ENCODE results near the gene ZNF474.

The ZNF474 gene

DNA sequence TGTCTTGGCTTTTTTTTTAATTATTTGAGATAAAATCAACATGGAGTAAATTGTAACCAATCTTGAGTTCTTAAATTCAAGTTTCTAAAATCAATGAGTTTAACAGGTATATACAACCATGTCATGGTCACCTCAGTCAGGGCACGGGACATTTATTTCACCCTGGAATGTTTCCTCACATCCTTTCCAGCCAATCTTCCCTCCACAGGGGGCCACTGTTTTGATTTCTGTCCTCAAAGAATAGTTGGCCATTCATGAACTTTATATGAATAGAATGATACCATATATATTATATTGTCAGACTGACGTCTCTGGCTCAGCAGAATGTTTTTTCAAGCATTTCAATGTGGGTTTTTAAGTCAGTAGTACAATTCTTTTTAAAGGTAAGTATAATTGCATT, 806 bp downstream of the ZNF474 start:
- no peak overlapping the region for H3K27ac Mint-ChIP-seq
- no peaks in the 10 kb centered on the region for H3K4me1 Mint-ChIP-seq (ENCODE audit: low read depth)
- no peak overlapping the region for H3K4me3 Mint-ChIP-seq
- H3K36me3 Mint-ChIP-seq: no peaks in the 10 kb centered on the region
- peaks cover 2% of the 10 kb centered on the region for H3K27me3 Mint-ChIP-seq
- H3K9me3 Mint-ChIP-seq (ENCODE audit: low read depth): no peaks in the 10 kb centered on the region

DNA sequence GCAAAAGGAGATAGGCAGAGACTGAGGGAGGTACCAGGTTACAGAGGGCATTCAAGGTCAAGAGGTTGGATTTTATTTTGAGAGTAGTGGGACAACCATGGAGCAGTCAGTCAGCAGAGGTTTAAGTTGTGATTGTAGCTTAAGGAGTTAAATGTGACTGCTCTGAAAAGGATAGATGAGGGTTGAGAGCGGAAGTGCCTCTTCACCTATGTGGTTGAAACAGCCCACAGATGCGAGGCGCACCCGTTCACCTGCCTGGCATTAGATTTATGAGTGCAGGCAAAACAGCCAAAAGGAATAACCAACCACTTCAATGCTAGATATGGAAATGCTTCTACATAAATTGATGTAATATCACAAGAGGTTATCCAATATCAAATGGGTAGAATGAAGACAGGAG, 8.4 kb downstream of the ZNF474 start:
- H3K9me3 Mint-ChIP-seq (ENCODE audit: low read depth): no peaks in the 10 kb centered on the region
- H3K4me1 Mint-ChIP-seq (ENCODE audit: low read depth): peaks cover 17% of the 10 kb centered on the region
- no peaks in the 10 kb centered on the region for H3K36me3 Mint-ChIP-seq
- peak overlapping the region; percentile 23 for H3K4me3 Mint-ChIP-seq
- H3K27ac Mint-ChIP-seq: no peak overlapping the region
- peaks cover 3% of the 10 kb centered on the region for H3K27me3 Mint-ChIP-seq

DNA sequence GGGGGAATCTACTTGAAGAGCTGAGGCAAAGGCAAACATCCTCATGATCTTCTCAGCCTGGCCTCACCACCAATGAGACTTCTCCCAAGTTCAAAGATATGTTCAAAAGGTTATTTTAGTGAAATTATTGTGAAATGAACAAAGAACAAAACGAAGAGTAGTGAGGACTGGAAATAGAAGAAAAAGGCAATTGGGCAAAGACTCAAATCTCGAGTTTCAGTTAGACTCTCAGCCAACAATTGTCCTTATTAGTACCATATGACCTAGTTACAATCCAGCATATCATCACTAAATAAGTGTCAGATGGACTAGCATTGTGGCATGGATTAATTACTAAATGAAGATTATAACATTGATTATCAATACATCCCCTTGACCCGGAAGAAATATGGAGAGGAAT, 9.0 kb downstream of the ZNF474 start:
- Mint-ChIP-seq H3K4me3 (no peak overlapping the region), H3K9me3 (ENCODE audit: low read depth) (no peaks in the 10 kb centered on the region), H3K27me3 (peaks cover 3% of the 10 kb centered on the region), H3K27ac (no peak overlapping the region), H3K4me1 (ENCODE audit: low read depth) (peaks cover 17% of the 10 kb centered on the region), H3K36me3 (no peaks in the 10 kb centered on the region)

DNA sequence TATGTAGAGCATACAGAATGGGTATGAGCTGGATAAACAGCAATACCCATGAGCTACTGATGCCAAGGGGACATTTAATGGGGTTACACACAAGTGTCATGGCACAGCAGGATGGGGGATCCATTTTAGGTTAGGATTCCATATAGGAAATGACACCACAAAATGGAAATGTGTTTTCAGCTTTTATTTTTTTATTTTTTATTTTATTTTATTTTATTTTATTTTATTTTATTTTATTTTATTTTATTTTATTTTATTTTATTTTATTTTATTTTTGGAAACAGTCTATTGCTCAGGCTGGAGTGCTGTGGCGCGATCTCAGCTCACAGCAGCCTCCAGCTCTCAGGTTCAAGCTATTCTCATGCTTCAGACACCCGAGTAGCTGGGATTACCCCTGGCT, 11.6 kb downstream of the ZNF474 start:
- Mint-ChIP-seq H3K4me1 (ENCODE audit: low read depth) (peaks cover 17% of the 10 kb centered on the region), H3K9me3 (ENCODE audit: low read depth) (no peaks in the 10 kb centered on the region), H3K4me3 (no peak overlapping the region), H3K36me3 (no peaks in the 10 kb centered on the region), H3K27ac (no peak overlapping the region), H3K27me3 (peaks cover 3% of the 10 kb centered on the region)

DNA sequence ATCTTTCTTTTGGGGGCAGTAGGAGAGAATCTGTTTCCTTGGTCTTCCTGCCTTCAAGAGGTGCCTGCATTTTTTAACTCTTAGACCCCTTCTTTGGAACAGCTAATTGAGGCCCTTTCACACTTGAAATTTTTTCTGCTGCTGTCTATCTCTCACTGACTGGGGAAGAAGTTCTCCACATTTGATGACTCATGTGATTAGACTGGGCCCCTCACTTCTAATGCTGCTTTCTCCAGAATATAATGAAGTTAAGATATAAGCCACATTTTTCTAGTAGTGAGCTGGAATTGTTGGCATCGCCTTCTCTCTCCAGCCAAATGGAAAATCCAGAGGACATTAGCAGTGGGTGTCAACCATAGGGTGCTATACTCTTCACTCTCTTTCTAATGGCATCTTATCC, 12.4 kb downstream of the ZNF474 start:
- Mint-ChIP-seq H3K4me1 (ENCODE audit: low read depth) (peaks cover 17% of the 10 kb centered on the region), H3K4me3 (no peak overlapping the region), H3K27ac (no peak overlapping the region), H3K36me3 (no peaks in the 10 kb centered on the region), H3K27me3 (peaks cover 3% of the 10 kb centered on the region), H3K9me3 (ENCODE audit: low read depth) (no peaks in the 10 kb centered on the region)

DNA sequence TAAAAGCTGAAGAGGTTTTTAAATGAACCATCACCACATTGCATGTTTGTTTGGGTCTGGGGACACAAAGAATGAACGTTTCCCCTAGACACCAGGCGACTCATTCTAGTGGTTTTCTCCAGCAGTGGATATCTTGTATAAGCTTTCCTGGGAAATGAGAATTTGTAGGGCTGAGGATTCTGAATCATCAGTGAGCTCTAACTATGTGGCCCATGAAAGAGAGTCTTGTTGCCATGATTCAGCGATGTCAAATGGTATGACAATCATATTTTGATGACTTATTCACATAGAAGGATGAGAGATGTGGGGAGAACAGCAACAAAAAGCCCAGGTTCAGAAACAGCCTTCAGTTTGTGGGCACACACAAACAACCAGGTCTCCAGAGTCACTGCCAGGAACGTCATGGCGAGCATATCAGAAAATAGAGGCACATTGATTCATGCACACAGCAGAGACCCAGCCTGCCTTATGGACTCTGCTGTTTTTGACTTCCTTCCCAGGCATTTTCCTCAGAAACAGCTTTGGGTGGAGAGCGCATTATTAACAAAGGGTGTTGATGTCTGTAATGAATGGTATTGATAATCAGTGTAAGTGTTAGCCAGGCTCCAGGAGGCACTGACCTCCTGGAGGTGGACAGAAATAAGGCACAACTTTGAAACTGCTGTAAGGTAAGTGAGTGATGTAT, 13.3 kb downstream of the ZNF474 start:
- Mint-ChIP-seq H3K9me3 (ENCODE audit: low read depth) (no peaks in the 10 kb centered on the region), H3K27ac (no peak overlapping the region), H3K4me1 (ENCODE audit: low read depth) (peaks cover 10% of the 10 kb centered on the region), H3K4me3 (no peak overlapping the region), H3K36me3 (no peaks in the 10 kb centered on the region), H3K27me3 (peaks cover 6% of the 10 kb centered on the region)

DNA sequence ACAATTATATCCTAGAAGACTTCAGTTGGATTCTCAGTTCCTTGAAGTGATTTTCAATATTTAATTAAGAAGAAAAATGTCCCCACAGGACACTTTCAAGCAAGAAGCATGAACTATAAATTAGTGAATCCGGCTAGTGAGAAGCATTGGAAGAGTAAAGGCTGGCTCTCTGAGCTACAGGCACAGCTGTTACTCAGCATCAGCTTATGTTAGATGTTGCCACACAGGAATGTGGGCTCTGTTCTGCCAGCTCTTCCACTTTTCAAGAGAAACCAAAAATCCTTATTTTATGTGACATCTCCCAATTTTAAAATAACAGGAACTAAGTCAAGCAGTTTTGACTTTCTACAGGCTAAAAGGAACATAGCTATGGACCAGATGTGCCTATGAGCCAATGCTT, 14.9 kb downstream of the ZNF474 start:
- peaks cover 8% of the 10 kb centered on the region for H3K27me3 Mint-ChIP-seq
- no peaks in the 10 kb centered on the region for H3K4me1 Mint-ChIP-seq (ENCODE audit: low read depth)
- no peak overlapping the region for H3K27ac Mint-ChIP-seq
- no peak overlapping the region for H3K4me3 Mint-ChIP-seq
- no peaks in the 10 kb centered on the region for H3K9me3 Mint-ChIP-seq (ENCODE audit: low read depth)
- H3K36me3 Mint-ChIP-seq: no peaks in the 10 kb centered on the region

DNA sequence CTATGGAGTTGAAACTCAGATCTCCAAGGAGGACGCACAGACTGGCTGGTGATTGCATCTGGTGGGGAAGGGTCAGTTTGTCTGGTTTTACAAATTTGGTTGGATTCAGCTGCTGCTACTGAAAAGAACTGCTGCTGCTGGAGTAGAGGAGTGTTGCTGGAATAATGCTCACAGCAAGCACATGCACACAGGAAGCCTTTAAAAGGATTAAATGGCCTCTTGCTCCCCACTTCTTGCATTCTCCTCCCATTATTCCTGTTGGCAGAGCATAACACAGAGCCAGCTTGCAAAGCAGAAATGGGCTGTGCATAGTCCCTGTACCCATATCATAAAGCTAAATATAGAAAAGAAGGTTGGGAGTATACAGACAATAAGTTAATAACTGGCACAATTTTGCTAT, 16.6 kb downstream of the ZNF474 start:
- H3K9me3 Mint-ChIP-seq (ENCODE audit: low read depth): no peaks in the 10 kb centered on the region
- H3K27ac Mint-ChIP-seq: no peak overlapping the region
- no peak overlapping the region for H3K4me3 Mint-ChIP-seq
- H3K27me3 Mint-ChIP-seq: peaks cover 5% of the 10 kb centered on the region
- H3K4me1 Mint-ChIP-seq (ENCODE audit: low read depth): no peaks in the 10 kb centered on the region
- no peaks in the 10 kb centered on the region for H3K36me3 Mint-ChIP-seq

DNA sequence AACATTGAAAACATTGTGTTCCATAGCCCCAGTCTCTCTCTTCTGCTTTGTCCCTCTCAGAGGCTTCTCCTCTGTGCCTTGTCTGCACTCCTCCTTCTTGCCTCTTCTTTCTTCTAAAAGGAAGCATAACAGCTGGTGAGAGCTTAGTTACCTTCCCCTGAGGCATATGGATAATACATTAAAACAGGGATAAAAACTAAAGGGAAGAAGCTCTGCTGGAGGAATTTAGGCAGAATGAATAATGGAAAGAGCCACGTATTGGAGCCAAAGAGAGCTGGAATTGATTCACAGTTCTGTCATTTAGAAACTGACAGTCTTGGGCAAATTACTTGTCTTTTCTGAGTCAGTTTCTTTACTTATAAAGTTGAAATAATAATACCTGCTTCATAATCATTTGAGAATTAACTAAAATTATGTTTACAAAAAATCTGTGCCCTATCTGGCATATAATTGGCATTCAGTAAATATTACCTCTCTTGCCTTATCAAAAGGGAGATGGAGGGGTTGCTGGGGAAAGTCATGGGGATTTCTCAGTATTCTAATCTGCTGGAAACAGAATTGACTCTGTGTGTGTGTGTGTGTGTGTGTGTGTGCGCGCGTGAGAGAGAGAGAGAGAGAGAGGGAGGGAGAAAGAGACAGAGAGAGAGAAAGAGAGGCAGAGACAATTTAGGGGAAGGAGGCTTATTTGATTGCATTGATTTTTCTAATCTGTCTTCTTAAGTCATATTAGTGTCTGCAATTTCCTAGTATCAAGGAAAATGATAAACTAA, 20.2 kb downstream of the ZNF474 start:
- Mint-ChIP-seq H3K27me3 (peaks cover 5% of the 10 kb centered on the region), H3K27ac (no peak overlapping the region), H3K9me3 (ENCODE audit: low read depth) (no peaks in the 10 kb centered on the region), H3K36me3 (no peaks in the 10 kb centered on the region), H3K4me1 (ENCODE audit: low read depth) (peaks cover 5% of the 10 kb centered on the region), H3K4me3 (no peak overlapping the region)

DNA sequence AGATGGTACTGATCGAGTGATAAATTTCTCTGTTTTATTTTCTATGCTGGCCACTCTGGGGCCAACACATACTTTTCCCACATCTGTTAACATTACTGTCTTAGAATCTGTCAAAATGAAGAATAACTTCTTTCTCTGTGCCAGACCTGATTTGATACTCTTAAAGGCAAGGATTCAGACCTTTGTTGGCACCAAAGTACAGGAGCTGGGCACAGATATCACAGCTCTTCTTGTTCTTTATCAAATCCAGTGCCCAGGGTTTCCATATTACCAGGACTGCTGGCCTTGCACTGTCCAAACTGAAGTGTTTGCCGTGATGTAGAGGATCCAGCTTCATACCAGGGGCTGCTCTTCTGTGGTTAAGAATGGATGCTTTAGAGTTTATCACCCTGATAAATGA, 20.9 kb downstream of the ZNF474 start:
- H3K27ac Mint-ChIP-seq: no peak overlapping the region
- H3K4me1 Mint-ChIP-seq (ENCODE audit: low read depth): peaks cover 5% of the 10 kb centered on the region
- H3K36me3 Mint-ChIP-seq: no peaks in the 10 kb centered on the region
- H3K4me3 Mint-ChIP-seq: no peak overlapping the region
- H3K27me3 Mint-ChIP-seq: peaks cover 5% of the 10 kb centered on the region
- no peaks in the 10 kb centered on the region for H3K9me3 Mint-ChIP-seq (ENCODE audit: low read depth)

DNA sequence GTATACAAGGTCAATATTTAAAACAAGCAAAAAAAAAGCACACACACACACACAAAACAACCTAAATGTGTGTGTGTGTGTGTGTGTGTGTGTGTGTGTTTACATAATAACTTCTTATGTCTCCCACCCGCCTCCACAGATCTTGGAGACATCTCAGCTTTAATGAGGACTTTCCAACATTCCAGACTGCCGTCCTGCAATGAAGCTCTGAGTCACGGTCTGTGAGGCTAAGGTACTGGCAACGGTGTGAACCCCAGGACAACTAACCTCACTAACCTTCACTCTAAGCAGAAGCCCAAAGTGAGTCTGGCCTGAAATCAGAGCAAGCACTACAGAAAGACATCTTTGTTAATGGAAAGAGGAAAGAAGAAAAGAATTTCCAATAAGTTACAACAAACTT, 22.3 kb downstream of the ZNF474 start:
- Mint-ChIP-seq H3K36me3 (no peaks in the 10 kb centered on the region), H3K9me3 (ENCODE audit: low read depth) (no peaks in the 10 kb centered on the region), H3K4me1 (ENCODE audit: low read depth) (peaks cover 5% of the 10 kb centered on the region), H3K27ac (no peak overlapping the region), H3K4me3 (no peak overlapping the region), H3K27me3 (peaks cover 5% of the 10 kb centered on the region)

DNA sequence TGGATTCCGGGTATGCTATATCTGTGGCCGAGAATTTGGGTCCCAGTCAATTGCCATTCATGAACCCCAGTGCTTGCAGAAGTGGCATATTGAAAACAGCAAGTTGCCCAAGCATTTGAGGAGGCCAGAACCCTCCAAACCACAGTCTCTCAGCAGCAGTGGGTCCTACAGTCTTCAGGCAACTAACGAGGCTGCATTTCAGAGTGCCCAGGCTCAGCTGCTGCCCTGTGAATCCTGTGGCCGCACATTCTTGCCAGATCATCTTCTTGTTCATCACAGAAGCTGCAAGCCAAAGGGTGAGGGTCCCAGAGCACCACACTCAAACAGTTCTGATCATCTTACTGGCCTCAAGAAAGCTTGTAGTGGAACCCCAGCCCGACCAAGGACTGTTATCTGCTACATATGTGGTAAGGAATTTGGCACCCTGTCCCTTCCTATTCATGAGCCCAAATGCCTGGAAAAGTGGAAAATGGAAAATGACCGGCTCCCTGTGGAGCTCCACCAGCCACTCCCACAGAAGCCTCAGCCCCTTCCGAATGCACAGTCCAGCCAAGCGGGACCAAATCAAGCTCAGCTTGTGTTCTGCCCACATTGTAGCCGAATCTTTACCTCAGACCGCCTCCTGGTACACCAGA, 23.0 kb downstream of the ZNF474 start:
- no peaks in the 10 kb centered on the region for H3K9me3 Mint-ChIP-seq (ENCODE audit: low read depth)
- H3K27me3 Mint-ChIP-seq: peaks cover 4% of the 10 kb centered on the region
- no peaks in the 10 kb centered on the region for H3K36me3 Mint-ChIP-seq
- H3K27ac Mint-ChIP-seq: no peak overlapping the region
- peaks cover 5% of the 10 kb centered on the region for H3K4me1 Mint-ChIP-seq (ENCODE audit: low read depth)
- H3K4me3 Mint-ChIP-seq: no peak overlapping the region

DNA sequence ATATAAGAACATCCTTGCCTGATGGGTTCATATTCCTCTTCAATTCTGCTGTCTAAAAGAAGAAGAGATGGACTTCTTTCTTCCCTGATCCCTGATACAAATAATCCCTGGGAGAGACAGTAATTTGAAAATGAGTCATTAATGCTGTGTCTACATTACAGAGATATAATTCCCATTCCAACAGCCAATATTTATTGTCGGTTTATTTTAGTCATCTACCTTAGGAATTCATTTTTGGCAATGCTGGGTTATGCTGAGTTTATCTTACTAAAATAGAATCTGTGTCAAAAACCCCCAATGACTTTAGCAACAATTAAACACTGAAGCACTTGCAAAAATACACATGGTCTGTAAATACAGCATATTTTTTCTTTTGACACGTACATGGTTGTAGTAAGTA, 23.9 kb downstream of the ZNF474 start:
- no peak overlapping the region for H3K4me3 Mint-ChIP-seq
- H3K27me3 Mint-ChIP-seq: no peaks in the 10 kb centered on the region
- H3K9me3 Mint-ChIP-seq (ENCODE audit: low read depth): no peaks in the 10 kb centered on the region
- peaks cover 5% of the 10 kb centered on the region for H3K4me1 Mint-ChIP-seq (ENCODE audit: low read depth)
- H3K36me3 Mint-ChIP-seq: no peaks in the 10 kb centered on the region
- H3K27ac Mint-ChIP-seq: no peak overlapping the region

DNA sequence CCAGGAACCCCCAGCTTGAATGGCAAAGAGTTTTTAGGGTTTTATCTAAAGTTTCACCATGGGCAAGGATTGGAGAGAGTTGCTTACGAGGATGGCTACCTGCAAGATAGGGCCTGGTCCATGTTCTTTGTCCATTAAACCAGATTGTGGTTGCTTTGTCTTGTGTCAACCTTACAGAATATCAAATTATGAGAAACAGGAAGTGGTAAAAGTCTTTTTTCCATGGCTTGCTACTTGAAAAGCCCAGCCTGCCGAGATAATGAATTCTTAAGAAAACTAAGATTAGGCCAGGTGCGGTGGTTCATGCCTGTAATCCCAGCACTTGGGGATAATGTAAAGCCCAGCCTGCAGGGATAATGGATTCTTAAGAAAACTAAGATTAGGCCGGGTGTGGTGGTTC, 24.4 kb downstream of the ZNF474 start:
- Mint-ChIP-seq H3K4me1 (ENCODE audit: low read depth) (peaks cover 5% of the 10 kb centered on the region), H3K9me3 (ENCODE audit: low read depth) (no peaks in the 10 kb centered on the region), H3K27ac (no peak overlapping the region), H3K4me3 (no peak overlapping the region), H3K36me3 (no peaks in the 10 kb centered on the region), H3K27me3 (no peaks in the 10 kb centered on the region)

DNA sequence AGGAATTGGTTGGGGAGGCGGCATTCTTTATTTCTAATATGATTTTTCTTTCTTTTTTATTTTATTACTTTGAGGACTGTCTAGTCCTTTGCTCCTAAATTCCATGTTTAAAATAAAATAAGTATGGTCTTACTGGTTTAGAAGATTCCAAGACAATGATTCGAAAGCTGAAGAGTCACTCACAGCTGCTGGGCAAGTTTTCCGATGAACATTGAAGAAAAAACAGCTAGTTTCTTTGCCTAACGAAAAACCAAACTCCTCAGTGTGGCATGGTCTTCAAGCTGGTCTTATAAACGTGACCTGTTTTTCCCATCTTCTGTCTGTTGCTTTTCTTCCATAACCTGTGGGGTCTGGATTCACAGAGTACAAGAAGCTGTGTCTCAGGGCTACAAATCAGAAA, 25.1 kb downstream of the ZNF474 start:
- no peaks in the 10 kb centered on the region for H3K36me3 Mint-ChIP-seq
- H3K4me1 Mint-ChIP-seq (ENCODE audit: low read depth): peaks cover 5% of the 10 kb centered on the region
- no peaks in the 10 kb centered on the region for H3K27me3 Mint-ChIP-seq
- no peak overlapping the region for H3K4me3 Mint-ChIP-seq
- no peaks in the 10 kb centered on the region for H3K9me3 Mint-ChIP-seq (ENCODE audit: low read depth)
- H3K27ac Mint-ChIP-seq: no peak overlapping the region

Data from activated naive CD8-positive, alpha-beta T cell (primary cell).